Stimulated activated CD8-positive, alpha-beta memory T cell treated with anti-CD3 and anti-CD28 coated beads, Interleukin-15, amount 100 ng/mL, for 24 hours (primary cell): Measurements from ENCODE around the gene ZNF165.
"Not testable (repeated sequence)": the region's sequence is repeated elsewhere in the genome, so short reads cannot be mapped to it uniquely, and the experiment has no call there.

Experiments used
- DNase-seq: peaks from one replicate; pipeline ENCODE4 v3.0.0-alpha.2; 2020; ENCODE audit warnings: low read depth

ZNF165 gene

DNA sequence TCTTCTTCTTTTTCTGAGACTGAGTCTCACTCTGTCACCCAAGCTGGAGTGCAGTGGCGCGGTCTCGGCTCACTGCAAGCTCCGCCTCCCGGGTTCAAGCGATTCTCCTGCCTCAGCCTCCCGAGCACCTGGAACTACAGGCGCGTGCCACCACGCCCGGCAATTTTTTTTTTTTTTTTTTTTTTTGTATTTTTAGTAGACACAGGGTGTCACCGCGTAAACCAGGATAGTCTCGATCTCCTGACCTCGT lies at the start of gene ZNF165:
Gene ZNF165, plus strand, starts transcription at position 188 of the 250 bp plus-strand sequence. CDS start 4,913 bp downstream, outside the sequence.
- not testable (repeated sequence) for DNase-seq

DNA sequence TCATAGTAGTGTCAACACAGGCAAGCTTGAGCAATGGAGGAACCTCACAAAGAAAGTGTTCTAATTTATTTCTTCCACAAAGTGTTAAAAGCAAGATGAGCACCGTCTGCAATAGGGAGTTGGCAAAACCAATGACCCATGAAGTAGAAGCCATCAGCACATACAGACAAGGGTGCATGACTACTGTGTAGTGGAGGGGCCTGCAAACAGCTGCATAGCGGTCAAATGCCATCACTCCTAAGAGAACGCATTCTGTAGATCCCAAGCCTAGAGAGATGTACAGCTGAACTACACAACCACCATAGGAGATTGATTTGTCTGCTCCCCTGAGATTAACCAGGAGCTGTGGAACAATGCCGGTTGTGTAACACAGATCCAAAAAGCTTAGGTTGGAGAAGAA lies 26.8 kb upstream of the ZNF165 start:
- DNase-seq: no peak

DNA sequence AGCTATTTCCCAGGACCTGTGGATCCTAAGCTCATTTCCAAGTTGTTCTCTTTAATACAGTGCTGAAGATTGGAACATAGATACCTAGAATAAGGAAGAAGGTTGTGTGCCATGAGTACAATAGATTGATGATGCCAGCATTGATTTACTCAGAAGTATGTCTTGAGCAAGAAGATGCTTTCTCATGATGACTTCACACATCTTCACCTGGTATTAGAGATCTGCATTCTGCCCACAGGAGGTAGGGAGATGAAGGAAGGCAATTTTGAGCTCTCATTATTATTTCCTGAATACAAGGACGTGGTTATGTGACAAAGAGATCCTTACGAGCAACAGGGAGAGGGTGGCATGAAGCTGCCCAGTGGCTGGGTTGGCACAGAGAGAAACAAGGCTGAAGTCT lies 20.0 kb upstream of the ZNF165 start:
- DNase-seq: no peak

DNA sequence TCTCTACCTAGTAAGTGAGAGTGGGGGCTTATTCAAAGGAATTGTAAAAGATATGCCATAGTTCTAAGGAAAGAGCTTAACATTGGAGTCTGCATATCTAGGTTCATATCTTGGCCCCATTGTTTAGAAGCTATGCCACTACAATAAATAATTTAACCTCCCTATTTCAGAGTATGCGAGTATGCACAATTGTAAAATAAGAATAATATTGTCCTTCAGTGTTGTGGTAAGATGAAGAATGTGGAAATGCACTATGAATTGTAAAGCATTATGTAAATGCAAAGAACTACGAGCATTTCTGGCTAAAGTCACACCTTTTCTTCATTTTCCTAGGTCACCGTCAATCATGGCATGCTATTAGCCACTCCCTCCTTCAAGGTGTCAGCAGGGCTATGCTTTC lies 16.1 kb upstream of the ZNF165 start:
- no peak for DNase-seq

DNA sequence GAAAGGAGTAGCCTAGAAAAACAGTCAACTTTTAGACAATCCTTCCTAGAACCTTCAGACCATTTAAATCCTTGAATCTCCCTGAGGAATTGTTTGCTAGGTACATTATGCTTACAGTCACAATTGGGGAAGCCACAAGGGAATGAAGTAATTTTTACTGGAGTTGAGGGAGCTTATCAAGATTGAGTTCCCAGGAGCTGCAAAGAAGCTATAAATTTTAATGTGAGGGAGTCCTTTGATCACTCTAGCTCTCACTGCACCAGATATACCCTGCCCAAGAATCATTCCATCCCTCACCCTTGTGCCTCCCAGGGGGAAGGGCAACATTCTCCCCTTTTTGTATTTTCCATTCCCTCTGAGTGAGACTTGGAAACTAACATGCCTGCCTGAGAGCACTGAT lies 12.3 kb upstream of the ZNF165 start:
- no peak for DNase-seq

GRCh38 chr6:28070968-28071367 lies 9.4 kb upstream of the ZNF165 start:
- not testable (repeated sequence) for DNase-seq

GRCh38 chr6:28078050-28078449 lies 2.3 kb upstream of the ZNF165 start:
- DNase-seq: no peak

DNA sequence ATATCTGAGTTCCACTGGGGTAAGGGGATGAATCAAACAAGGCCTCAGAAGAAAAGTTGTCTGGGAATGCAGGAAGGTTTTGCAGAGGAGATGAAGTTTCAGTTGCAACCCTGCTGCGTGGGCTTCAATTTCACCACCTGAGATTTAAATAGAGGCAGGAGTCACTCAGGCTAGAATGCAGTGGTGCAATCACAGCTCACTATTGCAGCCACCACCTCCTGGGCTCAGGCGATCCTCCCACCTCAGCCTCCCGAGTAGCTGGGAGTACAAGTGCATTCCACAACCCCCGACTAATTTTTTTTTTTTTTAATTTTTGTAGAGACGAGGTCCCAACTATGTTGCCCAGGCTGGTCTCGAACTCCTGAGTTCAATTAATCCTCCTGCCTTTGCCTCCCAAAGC lies 1.5 kb upstream of the ZNF165 start:
- no peak for DNase-seq

GRCh38 chr6:28080631-28081485 lies 490 bp downstream of the ZNF165 start:
- DNase-seq: peak; percentile 81

GRCh38 chr6:28081486-28081751 lies 1.1 kb downstream of the ZNF165 start:
- no peak for DNase-seq

- no peak for DNase-seq
Measured at GRCh38 chr6:28082939-28083338, 2.6 kb downstream of the ZNF165 start.

- no peak for DNase-seq
Measured at GRCh38 chr6:28089054-28089453, 8.7 kb downstream of the ZNF165 start.

DNA sequence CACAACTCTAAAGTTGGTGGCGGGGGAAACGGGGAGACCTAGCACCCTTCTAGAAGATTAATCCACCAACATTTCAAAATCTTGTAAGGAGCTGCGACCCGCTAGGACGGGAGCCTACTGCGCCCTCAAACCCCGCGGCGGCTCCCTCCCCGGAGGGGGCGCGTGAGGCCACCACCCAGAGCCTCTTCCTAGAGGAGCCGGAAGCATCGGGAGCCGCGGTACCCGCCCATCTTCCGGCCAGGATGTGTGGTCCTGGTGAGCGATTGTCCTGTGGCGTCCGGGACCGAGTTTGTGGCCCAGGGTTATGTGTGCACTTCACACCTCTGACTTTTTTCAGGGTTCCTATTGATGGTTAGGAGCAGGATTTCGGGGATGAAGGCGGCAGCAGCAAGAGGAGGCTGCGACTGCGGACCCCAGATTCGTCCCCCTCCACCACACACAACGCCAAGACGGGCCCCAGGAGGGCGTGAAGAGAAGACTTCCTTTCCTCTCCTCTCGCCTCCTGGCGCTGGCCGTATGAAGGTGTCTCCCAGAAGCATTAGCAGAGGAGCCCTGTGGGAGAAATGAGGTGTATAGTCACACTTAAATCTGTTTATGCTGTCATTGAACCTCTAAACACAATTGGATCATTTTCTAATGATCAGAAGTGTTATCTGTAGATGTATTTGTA lies 10.7 kb downstream of the ZNF165 start:
- DNase-seq: no peak

- not testable (repeated sequence) for DNase-seq
Measured at GRCh38 chr6:28102222-28102621, 21.9 kb downstream of the ZNF165 start.

- DNase-seq: not testable (repeated sequence)
Measured at GRCh38 chr6:28102699-28103098, 22.3 kb downstream of the ZNF165 start.

DNA sequence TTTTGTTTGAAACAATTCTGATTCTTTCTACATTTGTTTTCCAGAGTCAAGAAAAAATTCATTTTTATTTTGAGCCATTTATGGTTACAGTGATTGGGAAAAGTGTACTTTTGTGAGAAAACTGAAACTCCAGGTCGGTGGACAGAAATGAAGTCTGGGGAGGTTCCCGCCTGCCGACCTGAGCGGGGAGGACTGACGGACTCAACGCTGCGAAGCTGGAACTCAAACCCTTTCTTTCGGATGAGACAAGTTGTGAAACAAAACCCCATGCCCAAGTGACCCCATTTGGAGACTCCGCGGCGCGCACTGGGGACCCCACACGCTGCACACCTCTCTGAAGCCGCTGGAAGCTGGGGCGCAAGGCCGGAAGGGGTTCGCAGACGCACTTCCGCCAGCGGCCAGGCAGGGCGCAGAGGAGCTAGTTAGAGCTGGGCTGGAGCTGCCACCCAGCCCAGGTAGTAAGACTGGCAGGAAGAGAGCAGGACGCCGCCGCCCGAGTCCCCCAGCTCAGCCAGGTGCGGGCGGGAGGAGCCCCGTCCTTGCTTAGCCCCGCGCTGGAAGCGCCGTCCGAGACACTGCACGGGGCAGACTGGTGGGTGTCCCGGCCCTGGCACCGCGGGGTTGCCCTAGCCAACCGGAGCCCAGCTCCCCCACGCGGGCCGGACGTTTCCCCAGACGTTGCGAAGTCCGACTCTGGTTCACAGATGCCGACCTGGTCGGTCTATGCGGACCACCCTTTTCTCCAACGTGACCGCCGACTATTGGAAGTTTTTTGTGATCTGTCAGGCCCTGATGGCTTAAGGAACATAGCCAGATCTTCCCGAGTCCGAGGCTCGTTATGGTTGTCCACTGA lies 24.2 kb downstream of the ZNF165 start:
- peak; percentile 55 for DNase-seq

DNA sequence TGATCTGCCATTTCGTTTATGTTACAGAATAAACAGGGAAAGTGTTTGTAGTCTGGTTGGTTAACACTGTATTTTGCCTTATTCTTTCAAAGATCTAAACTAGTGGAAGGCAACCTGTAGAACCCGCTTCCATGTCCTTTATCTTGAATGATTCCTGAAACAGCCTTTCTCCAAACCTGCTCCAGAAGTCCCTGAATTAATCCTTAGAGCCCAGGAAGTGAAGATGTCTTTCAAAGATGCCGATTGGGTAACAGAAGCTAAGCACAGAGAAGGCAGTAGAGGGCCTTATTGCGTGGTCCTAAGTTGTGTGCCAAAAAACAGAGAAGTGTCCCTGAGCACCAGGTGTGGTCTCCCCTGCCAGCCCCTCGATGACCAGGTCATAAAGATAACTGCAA lies 24.9 kb downstream of the ZNF165 start:
- no peak for DNase-seq

DNA sequence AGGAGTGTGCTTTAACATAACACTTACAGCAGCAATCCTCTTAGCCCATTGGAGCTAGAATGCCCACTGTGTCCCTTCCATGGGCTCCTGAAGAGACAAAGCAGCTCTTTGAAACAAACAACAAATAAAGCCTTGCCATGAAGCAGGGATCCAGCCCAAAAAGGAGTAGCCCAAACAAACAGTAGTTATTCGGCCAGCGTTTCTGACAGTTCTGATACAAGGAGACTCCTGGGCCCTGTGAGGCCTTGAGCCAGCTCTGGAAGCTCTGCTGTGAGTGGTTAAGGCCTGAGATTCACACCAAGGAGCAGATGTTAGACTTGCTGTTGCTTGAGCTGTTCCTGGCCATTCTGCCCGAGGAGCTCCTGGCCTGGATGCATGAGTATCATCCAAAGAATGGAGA lies 27.1 kb downstream of the ZNF165 start:
- DNase-seq: no peak

DNA sequence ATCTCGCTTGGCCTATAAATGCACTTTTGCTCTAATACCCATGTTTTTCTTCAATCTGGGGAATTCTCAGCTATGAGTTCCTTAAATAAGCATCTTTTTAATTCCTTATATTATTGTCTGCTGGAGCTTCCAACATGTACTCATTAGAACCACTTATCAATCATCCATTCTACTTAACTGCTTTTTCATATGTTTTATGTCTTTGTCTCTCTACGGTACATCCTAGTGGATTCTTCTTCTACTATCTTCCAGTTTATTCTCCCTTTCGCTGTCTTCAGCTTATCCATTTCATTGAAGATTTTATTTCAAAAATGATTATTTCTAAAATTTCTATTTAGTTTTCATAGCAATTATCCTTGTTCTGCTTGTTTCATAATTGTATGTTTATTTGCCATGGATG lies 31.6 kb downstream of the ZNF165 start:
- no peak for DNase-seq

DNA sequence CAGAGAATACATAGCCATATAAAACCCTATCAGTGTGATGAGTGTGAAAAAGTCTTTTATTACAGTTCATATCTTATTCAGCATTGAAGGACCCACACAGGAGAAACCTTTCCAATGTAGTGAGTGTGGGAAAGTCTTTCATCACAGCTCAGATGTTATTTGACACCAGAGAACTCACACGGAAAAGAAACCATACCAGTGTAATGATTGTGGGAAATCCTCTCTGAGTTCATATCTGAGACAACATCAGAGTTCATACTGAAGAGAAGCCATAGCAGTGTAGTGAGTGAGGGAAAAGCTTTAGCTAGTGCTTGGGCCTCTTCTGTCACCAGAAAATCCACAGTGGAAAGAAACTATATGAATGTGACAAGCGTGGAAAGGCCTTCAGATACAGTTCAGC lies 35.4 kb downstream of the ZNF165 start:
- DNase-seq: no peak

- no peak for DNase-seq
Measured at GRCh38 chr6:28117386-28118050, 37.1 kb downstream of the ZNF165 start.

DNA sequence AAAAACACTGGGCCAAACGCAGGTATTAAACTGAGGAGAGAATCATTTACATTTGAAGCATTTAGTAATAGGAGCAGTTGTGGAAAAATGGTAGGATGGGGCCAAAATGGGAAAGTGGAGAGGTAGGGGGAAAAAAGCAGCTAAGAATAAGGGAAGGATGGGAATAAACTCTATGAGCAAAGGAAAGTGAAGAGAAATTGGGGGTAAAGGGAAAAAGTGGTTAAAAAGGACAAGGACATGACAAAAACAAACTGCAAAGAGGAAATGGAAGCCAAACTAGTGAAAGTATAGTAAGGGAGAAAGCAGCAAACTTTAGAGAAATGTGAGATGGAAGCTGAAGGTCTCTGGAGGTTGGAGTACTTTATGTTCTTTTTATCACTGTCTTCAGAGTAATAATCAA lies 37.8 kb downstream of the ZNF165 start:
- no peak for DNase-seq

DNA sequence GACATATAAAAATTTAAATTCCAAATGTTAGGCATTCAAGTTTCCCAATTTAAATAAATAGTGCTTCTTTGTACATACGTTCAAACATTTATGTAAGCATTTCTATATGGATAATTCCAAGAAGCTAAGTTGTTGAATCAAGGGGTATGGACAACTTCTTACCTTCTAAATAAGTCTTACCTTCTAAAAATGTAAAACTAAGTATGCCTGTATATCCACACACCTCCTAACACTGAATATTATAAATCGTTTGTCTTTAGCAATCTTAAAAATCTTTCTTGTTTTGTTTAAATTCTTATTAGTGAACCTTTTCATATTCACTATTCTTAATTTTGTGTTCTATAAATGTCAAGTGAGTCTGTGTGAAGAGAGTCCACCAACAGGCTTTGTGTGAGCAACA lies 41.5 kb downstream of the ZNF165 start:
- DNase-seq: no peak
